Stimulated activated CD8-positive, alpha-beta memory T cell treated with anti-CD3 and anti-CD28 coated beads, Interleukin-4, amount 100 ng/mL, for 48 hours (primary cell): Measurements from ENCODE around the gene NTNG2.
A peak's percentile ranks its signal among the peaks of the same experiment; 100 is the strongest.

ENCODE experiments used
- DNase-seq: peaks from one replicate; pipeline ENCODE4 v3.0.0-alpha.2; 2020

The NTNG2 gene

DNA sequence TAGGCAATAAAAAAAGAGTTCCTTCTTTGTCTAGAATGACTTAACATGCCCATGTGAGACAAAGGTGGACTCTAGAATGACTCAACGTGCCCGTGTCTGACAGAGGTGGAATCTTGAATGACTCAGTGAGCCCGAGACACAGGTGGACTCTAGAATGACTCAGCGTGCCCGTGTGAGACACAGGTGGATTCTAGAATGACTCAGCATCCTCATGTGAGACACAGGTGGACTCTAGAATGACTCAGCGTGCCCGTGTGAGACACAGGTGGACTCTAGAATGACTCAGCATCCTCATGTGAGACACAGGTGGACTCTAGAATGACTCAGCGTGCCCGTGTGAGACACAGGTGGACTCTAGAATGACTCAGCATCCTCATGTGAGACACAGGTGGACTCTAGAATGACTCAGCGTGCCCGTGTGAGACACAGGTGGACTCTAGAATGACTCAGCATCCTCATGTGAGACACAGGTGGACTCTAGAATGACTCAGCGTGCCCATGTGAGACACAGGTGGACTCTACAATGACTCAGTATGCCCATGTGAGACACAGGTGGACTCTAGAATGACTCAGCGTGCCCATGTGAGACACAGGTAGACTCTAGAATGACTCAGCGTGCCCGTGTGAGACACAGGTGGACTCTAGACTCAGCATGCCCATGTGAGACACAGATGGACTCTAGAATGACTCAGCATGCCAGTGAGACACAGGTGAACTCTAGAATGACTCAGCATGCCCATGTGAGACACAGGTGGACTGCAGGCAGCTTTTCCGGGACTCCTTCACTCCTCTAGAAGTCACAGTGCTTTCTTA is 108.1 kb downstream of the NTNG2 start:
- peak; percentile 56 for DNase-seq

DNA sequence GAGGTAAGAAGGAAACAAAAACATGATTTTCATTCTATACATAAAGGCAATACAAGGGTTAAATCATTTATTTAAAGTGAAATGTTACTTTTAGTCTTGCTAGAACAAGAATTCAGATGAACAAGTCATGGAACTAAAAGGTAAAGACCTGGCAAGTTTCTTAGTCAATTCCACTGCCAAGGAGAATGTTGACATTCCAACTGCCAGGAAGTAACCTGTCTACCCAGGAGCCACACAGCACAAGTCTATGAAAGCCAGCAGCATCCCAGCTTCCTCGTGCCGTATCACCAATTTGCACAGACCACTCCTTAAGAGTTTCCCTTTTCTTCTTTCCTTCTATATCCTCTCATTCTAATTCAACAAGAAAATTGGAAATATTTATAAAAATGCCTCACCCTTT is 113.0 kb downstream of the NTNG2 start:
- no peak for DNase-seq

GRCh38 chr9:132283165-132283564 is 121.3 kb downstream of the NTNG2 start:
- no peak for DNase-seq

GRCh38 chr9:132283863-132284262 is 122.0 kb downstream of the NTNG2 start:
- no peak for DNase-seq

- no peak for DNase-seq
These were observed 125.5 kb downstream of the NTNG2 start for GRCh38 chr9:132287256-132287760.

DNA sequence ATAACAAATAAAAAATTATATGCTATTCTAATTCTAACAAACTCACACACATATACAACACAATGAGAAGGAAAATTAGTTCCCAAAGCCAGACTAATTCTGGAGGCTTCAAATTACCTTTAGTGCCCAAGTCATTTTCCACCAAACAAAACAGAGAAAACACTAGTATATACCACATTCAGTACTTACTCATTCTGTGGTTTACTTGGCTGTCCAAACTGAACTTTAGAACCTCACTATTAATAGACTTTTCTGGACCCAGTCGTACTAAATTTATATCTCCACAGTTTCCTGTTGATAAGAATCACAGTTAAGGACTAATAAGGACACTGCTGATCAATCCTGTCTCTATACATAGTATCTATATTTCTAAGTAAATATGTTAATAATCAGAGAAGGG is 126.5 kb downstream of the NTNG2 start:
- no peak for DNase-seq

- DNase-seq = no peak
These were observed 127.1 kb downstream of the NTNG2 start for GRCh38 chr9:132288966-132289365.

DNA sequence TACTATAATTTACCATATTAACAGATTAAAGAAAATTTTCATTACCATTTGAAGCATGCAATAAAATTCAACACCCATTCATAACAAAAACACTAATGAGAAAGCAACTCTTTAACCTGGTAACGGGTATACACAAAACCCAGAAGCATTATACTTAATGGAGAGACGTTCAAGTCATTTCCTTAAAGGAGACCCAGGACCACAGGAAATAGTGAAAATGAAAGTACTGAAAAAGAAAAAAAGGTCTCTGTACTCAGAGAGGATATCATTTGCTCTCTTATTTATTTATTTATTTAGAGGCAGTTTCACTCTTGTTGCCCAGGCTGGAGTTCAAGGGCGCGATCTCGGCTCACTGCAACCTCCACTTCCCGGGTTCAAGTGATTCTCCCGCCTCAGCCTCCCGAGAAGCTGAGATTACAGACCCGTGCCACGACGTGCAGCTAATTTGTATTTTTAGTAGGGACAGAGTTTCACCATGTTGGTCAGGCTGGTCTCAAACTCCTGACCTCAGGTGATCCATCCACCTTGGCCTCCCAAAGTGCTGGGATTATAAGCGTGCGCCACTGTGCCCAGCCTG is 131.4 kb downstream of the NTNG2 start:
- no peak for DNase-seq
